ENCODE data around the gene PRKCB. TPM values are rescaled to one million over a fixed set of nuclear protein-coding genes. Genes with fewer than 3 reads are reported as not detected.

The PRKCB gene
- under 0.01 and 0.30 TPM in 2 replicates for total RNA-seq

DNA sequence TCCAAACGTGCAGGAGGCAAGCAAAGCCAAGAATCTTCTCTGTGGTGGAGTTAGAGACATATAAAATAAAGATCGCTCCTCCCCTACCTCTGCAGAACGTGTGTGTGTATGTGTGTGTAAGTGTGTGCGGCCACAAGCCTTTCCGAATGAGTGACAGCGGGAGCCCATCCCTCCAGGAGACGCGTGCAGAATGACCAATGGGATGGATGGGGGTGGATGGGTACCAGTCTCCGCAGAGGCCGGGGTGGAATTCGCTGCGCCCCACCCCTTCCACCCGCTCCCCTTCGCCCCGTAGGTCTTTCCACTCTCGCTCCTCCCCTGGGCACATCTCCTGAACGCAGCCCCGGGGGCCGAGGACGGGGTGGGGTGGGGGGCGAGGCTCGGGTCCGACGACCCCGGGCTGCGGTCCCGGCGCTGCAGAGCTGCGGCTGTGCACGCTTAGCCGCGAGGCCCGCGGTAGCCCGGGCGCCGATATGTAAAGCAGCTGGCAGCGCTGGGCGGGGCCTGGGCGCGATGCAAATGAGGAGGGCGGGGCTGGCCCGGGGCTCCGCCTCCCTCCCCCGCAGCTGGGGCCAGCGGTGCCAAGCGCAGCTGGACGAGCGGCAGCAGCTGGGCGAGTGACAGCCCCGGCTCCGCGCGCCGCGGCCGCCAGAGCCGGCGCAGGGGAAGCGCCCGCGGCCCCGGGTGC, at the start of gene PRKCB:
TSS of gene PRKCB (plus strand) at position 594 of the 688 bp plus-strand sequence.

GRCh38 chr16:24255456-24256371, 419.9 kb downstream of the PRKCB start, which contains the start of gene CACNG3:
CACNG3 (plus strand) TSS chr16:24256335; CDS start chr16:24256755, 420 bp downstream.

Other genes with a start within 250 kb of the PRKCB start
- 50.1 and 78.1 TPM in 2 replicates for gene NDUFAB1, start 239.7 kb upstream of the PRKCB start, total RNA-seq
- gene PALB2, start 194.7 kb upstream of the PRKCB start, total RNA-seq, result 10.1 and 10.4 TPM in 2 replicates
- 102 and 117 TPM in 2 replicates for gene DCTN5, start 194.5 kb upstream of the PRKCB start, total RNA-seq
- 3.3 and 13.5 TPM in 2 replicates for gene PLK1, start 157.1 kb upstream of the PRKCB start, total RNA-seq
- not detected in 2 replicates for gene ERN2, start 122.8 kb upstream of the PRKCB start, total RNA-seq
- not detected in 2 replicates for gene CHP2, start 81.0 kb upstream of the PRKCB start, total RNA-seq